Inferior parietal cortex (tissue), 1 donor: ENCODE data around the gene PDGFA.

ENCODE experiments used
- DNase-seq: peaks from one replicate; pipeline ENCODE4 v3.0.0-alpha.2; 2016; ENCODE audit errors: extremely low spot score

Gene PDGFA

GRCh38 chr7:461453-462172 is 58.0 kb downstream of the PDGFA start:
- no peak for DNase-seq

GRCh38 chr7:461117-461452 is 58.6 kb downstream of the PDGFA start:
- no peak for DNase-seq

- no peak for DNase-seq
Measured at GRCh38 chr7:460374-461116, 59.1 kb downstream of the PDGFA start.

- DNase-seq: no peak
Measured at GRCh38 chr7:459584-460373, 59.9 kb downstream of the PDGFA start.

- DNase-seq: no peak
Measured at GRCh38 chr7:458511-459245, 61.0 kb downstream of the PDGFA start.

GRCh38 chr7:457814-458510 is 61.7 kb downstream of the PDGFA start:
- no peak for DNase-seq

- no peak for DNase-seq
Measured at GRCh38 chr7:455110-455928, 64.3 kb downstream of the PDGFA start.

- DNase-seq: no peak
Measured at GRCh38 chr7:454356-455109, 65.1 kb downstream of the PDGFA start.

GRCh38 chr7:453597-454306 is 65.9 kb downstream of the PDGFA start:
- no peak for DNase-seq

GRCh38 chr7:452791-453455 is 66.7 kb downstream of the PDGFA start:
- no peak for DNase-seq

- no peak for DNase-seq
Measured at GRCh38 chr7:452226-452751, 67.4 kb downstream of the PDGFA start.

- no peak for DNase-seq
Measured at GRCh38 chr7:451255-452225, 68.1 kb downstream of the PDGFA start.

- DNase-seq: no peak
Measured at GRCh38 chr7:450741-451140, 68.9 kb downstream of the PDGFA start.

- no peak for DNase-seq
Measured at GRCh38 chr7:450036-450435, 69.6 kb downstream of the PDGFA start.

GRCh38 chr7:449324-450019 is 70.2 kb downstream of the PDGFA start:
- DNase-seq: no peak

GRCh38 chr7:447523-447922 is 72.1 kb downstream of the PDGFA start:
- DNase-seq: no peak
